ENCODE data around the gene FGD4.

FGD4 gene

GRCh38 chr12:32402946-32403345 is 3.6 kb downstream of the FGD4 start:
- DNase-seq (ENCODE audit: low read depth in 1 of 2, low spot score in 1 of 2): no peak

GRCh38 chr12:32407795-32408194 is 8.4 kb downstream of the FGD4 start:
- DNase-seq (ENCODE audit: low read depth in 1 of 2, low spot score in 1 of 2): no peak

- no peak for DNase-seq (ENCODE audit: low read depth in 1 of 2, low spot score in 1 of 2)
Measured at GRCh38 chr12:32413412-32413811, 14.1 kb downstream of the FGD4 start.

- no peak for DNase-seq (ENCODE audit: low read depth in 1 of 2, low spot score in 1 of 2)
Measured at GRCh38 chr12:32418221-32418620, 18.9 kb downstream of the FGD4 start.

GRCh38 chr12:32418903-32419519 is 19.7 kb downstream of the FGD4 start:
- no peak for DNase-seq (ENCODE audit: low read depth in 1 of 2, low spot score in 1 of 2)

- no peak for DNase-seq (ENCODE audit: low read depth in 1 of 2, low spot score in 1 of 2)
Measured at GRCh38 chr12:32419520-32419960, 20.2 kb downstream of the FGD4 start.

GRCh38 chr12:32420356-32420755 is 21.0 kb downstream of the FGD4 start:
- no peak for DNase-seq (ENCODE audit: low read depth in 1 of 2, low spot score in 1 of 2)

- DNase-seq (ENCODE audit: low read depth in 1 of 2, low spot score in 1 of 2): no peak
Measured at GRCh38 chr12:32423559-32423958, 24.2 kb downstream of the FGD4 start.

- no peak for DNase-seq (ENCODE audit: low read depth in 1 of 2, low spot score in 1 of 2)
Measured at GRCh38 chr12:32431025-32431424, 31.7 kb downstream of the FGD4 start.

GRCh38 chr12:32435921-32436705 is 36.8 kb downstream of the FGD4 start:
- DNase-seq (ENCODE audit: low read depth in 1 of 2, low spot score in 1 of 2): no peak

GRCh38 chr12:32437095-32437515 is 37.7 kb downstream of the FGD4 start:
- no peak for DNase-seq (ENCODE audit: low read depth in 1 of 2, low spot score in 1 of 2)

- no peak for DNase-seq (ENCODE audit: low read depth in 1 of 2, low spot score in 1 of 2)
Measured at GRCh38 chr12:32440120-32440865, 40.9 kb downstream of the FGD4 start.

- no peak for DNase-seq (ENCODE audit: low read depth in 1 of 2, low spot score in 1 of 2)
Measured at GRCh38 chr12:32443491-32443890, 44.1 kb downstream of the FGD4 start.

GRCh38 chr12:32444895-32445294 is 45.5 kb downstream of the FGD4 start:
- DNase-seq (ENCODE audit: low read depth in 1 of 2, low spot score in 1 of 2): no peak

- DNase-seq (ENCODE audit: low read depth in 1 of 2, low spot score in 1 of 2): no peak
Measured at GRCh38 chr12:32445356-32445755, 46.0 kb downstream of the FGD4 start.

GRCh38 chr12:32446316-32447119 is 47.2 kb downstream of the FGD4 start:
- DNase-seq (ENCODE audit: low read depth in 1 of 2, low spot score in 1 of 2): no peak

- DNase-seq (ENCODE audit: low read depth in 1 of 2, low spot score in 1 of 2): no peak
Measured at GRCh38 chr12:32448586-32448985, 49.2 kb downstream of the FGD4 start.

GRCh38 chr12:32450363-32450762 is 51.0 kb downstream of the FGD4 start:
- DNase-seq (ENCODE audit: low read depth in 1 of 2, low spot score in 1 of 2): no peak

GRCh38 chr12:32450768-32451167 is 51.4 kb downstream of the FGD4 start:
- DNase-seq (ENCODE audit: low read depth in 1 of 2, low spot score in 1 of 2): no peak

- no peak for DNase-seq (ENCODE audit: low read depth in 1 of 2, low spot score in 1 of 2)
Measured at GRCh38 chr12:32451816-32452215, 52.5 kb downstream of the FGD4 start.

GRCh38 chr12:32454075-32454474 is 54.7 kb downstream of the FGD4 start:
- no peak for DNase-seq (ENCODE audit: low read depth in 1 of 2, low spot score in 1 of 2)

Measured in activated T-helper 1 cell treated with anti-CD3 and anti-CD28 coated beads, Interleukin-2, amount 50 U/mL, for 16 hours (primary cell).